HCT116 (cell line): ENCODE results near the gene PPP1R12C. TPM values are rescaled to one million over a fixed set of nuclear protein-coding genes. Genes with fewer than 3 reads are reported as not detected.
A peak's percentile ranks its signal among the peaks of the same experiment; 100 is the strongest.
"Not testable (repeated sequence)": the region's sequence is repeated elsewhere in the genome, so short reads cannot be mapped to it uniquely, and the experiment has no call there.

Source experiments
- ATAC-seq: fragments of 200-7000 bp; cut with Tn5 transposase; 2 replicates; pipeline ENCODE4 v1.9.1; 2020; ENCODE audit warnings: mild to moderate bottlenecking, moderate library complexity
- BruUV-seq: library from RNA; stranded (reverse); fragments of 400-500 nt; replicated peaks from 2 replicates; lab custom pipeline; 2021; lab: Mats Ljungman, UMichigan
- CTCF ChIA-PET: fragments of 300-600 bp; sonication (Branson Sonifier 250); formaldehyde crosslinking; loops from one replicate; lab custom pipeline; 2021; ENCODE audit warnings: antibody characterized with exemption; lab: Charles Lee
- POLR2A ChIA-PET: fragments of 300-600, 350-600 bp; sonication (Branson Sonifier 250); formaldehyde crosslinking; loops from one replicate; lab custom pipeline; 2021; ENCODE audit warnings: antibody characterized with exemption; lab: Charles Lee
- RAD21 ChIA-PET, 2 experiments: fragments of 300-600 bp; sonication (Branson Sonifier 250); formaldehyde crosslinking; loops; one replicate each; lab custom pipeline; 2023; ENCODE audit warnings: low total read pairs in 2 of 2; ENCODE audit not compliant: uncharacterized antibody in 2 of 2, unreplicated experiment in 2 of 2, low non-redundant PET in 1 of 2; lab: Charles Lee
- DNase-seq: peaks from one replicate; pipeline ENCODE4 v3.0.0-alpha.2; 2010; ENCODE audit warnings: low read depth, low spot score
- H2AFZ ChIP-seq: fragments of 200-600 bp; shearing (Covaris generic), sonication (generic); 2 replicates; pipeline ENCODE4 v1.6.1; 2017; ENCODE audit warnings: low read depth, mixed run types, mixed read lengths, antibody characterized with exemption, low read length; ENCODE audit not compliant: poor library complexity, severe bottlenecking
- H3K27ac ChIP-seq: 2 replicates; pipeline ENCODE4 v1.5.1; 2012; ENCODE audit warnings: low read depth, low read length
- H3K27me3 ChIP-seq: fragments of 200-600 bp; sonication (generic); 2 replicates; pipeline ENCODE4 v1.6.1; 2016; ENCODE audit warnings: mixed run types, low read length, mixed read lengths; ENCODE audit not compliant: insufficient read depth
- H3K36me3 ChIP-seq, 2 experiments: fragments of 200-500 bp in 1 of 2; fragments of 200-600 bp in 1 of 2; sonication (Bioruptor generic) in 1 of 2; sonication (generic) in 1 of 2; 2 replicates each; pipeline versions ENCODE4 v1.5.1 to v1.6.1; 2014 to 2016; ENCODE audit warnings: low read length in 2 of 2, inconsistent platforms in 1 of 2, mixed read lengths in 1 of 2, mixed run types in 1 of 2; ENCODE audit not compliant: insufficient read depth in 2 of 2, control insufficient read depth in 1 of 2
- H3K4me1 ChIP-seq, 2 experiments: fragments of 200-600 bp in 1 of 2; sonication (generic) in 1 of 2; 2 replicates each; pipeline versions ENCODE4 v1.5.1 to v1.6.1; 2012 to 2017; ENCODE audit warnings: low read length in 2 of 2, inconsistent platforms in 1 of 2, mild to moderate bottlenecking in 1 of 2, mixed read lengths in 1 of 2, mixed run types in 1 of 2, moderate library complexity in 1 of 2; ENCODE audit not compliant: insufficient read depth in 2 of 2, control insufficient read depth in 1 of 2
- H3K4me2 ChIP-seq: fragments of 200-600 bp; sonication (generic); 2 replicates; pipeline ENCODE4 v1.6.1; 2017; ENCODE audit warnings: mixed run types, low read length, mixed read lengths
- H3K4me3 ChIP-seq, 2 experiments: fragments of 200-600 bp in 1 of 2; sonication (generic) in 1 of 2; replicated peaks in 1 of 2; 2 replicates each; pipeline ENCODE4 v1.5.1; 2011 to 2016; ENCODE audit warnings: low read length in 2 of 2, control low read depth in 1 of 2, low read depth in 1 of 2, mild to moderate bottlenecking in 1 of 2, mixed read lengths in 1 of 2, mixed run types in 1 of 2
- H3K79me2 ChIP-seq: fragments of 200-600 bp; sonication (generic); 2 replicates; pipeline ENCODE4 v1.6.1; 2017; ENCODE audit warnings: mild to moderate bottlenecking, mixed run types, low read length, moderate library complexity, mixed read lengths; ENCODE audit not compliant: insufficient read depth
- H3K9ac ChIP-seq: fragments of 200-600 bp; sonication (generic); 2 replicates; pipeline ENCODE4 v1.6.1; 2016; ENCODE audit warnings: low read length, mixed read lengths
- H3K9me2 ChIP-seq: fragments of 200-600 bp; sonication (generic), shearing (Covaris generic); 2 replicates; pipeline ENCODE4 v1.6.1; 2017; ENCODE audit warnings: mixed run types, mild to moderate bottlenecking, moderate library complexity; ENCODE audit not compliant: insufficient read depth
- H3K9me3 ChIP-seq, 2 experiments: fragments of 200-500 bp in 1 of 2; fragments of 200-600 bp in 1 of 2; sonication (Bioruptor generic) in 1 of 2; sonication (generic) in 1 of 2; 2 replicates each; pipeline ENCODE4 v1.6.1; 2014 to 2017; ENCODE audit warnings: low read length in 2 of 2, mixed read lengths in 2 of 2, inconsistent platforms in 1 of 2, low read depth in 1 of 2, mild to moderate bottlenecking in 1 of 2, mixed run types in 1 of 2, moderate library complexity in 1 of 2; ENCODE audit not compliant: control insufficient read depth in 1 of 2, insufficient read depth in 1 of 2
- H4K20me1 ChIP-seq: fragments of 200-600 bp; sonication (generic), shearing (Covaris generic); 2 replicates; pipeline ENCODE4 v1.6.1; 2017; ENCODE audit warnings: mixed run types, mild to moderate bottlenecking, moderate library complexity; ENCODE audit not compliant: insufficient read depth
- POLR2AphosphoS5 ChIP-seq: IDR thresholded peaks from 2 replicates; pipeline ENCODE4 v1.6.1; 2011; ENCODE audit warnings: mild to moderate bottlenecking, low read depth, low read length, moderate library complexity
- intact Hi-C: fragments of 100-400 bp; cut with micrococcal nuclease; formaldehyde crosslinking; loops from 2 replicates; pipeline ENCODE4 v1.10.0; 2022
- total RNA-seq: library from RNA; stranded (reverse); gene quantifications from one replicate; pipeline ENCODE4 v1.2.1, GENCODE V29; 2021; ENCODE audit not compliant: unreplicated experiment
- TF ChIP-seq, protein P1 (sequence below): IDR thresholded peaks from 2 replicates; pipeline ENCODE4 v1.6.1; 2012
- TF ChIP-seq, protein P2 (sequence below): IDR thresholded peaks from 2 replicates; pipeline ENCODE4 v1.6.1; 2012

Gene PPP1R12C
- total RNA-seq, 1 experiment from 2014 or later = 83.2 TPM

DNA sequence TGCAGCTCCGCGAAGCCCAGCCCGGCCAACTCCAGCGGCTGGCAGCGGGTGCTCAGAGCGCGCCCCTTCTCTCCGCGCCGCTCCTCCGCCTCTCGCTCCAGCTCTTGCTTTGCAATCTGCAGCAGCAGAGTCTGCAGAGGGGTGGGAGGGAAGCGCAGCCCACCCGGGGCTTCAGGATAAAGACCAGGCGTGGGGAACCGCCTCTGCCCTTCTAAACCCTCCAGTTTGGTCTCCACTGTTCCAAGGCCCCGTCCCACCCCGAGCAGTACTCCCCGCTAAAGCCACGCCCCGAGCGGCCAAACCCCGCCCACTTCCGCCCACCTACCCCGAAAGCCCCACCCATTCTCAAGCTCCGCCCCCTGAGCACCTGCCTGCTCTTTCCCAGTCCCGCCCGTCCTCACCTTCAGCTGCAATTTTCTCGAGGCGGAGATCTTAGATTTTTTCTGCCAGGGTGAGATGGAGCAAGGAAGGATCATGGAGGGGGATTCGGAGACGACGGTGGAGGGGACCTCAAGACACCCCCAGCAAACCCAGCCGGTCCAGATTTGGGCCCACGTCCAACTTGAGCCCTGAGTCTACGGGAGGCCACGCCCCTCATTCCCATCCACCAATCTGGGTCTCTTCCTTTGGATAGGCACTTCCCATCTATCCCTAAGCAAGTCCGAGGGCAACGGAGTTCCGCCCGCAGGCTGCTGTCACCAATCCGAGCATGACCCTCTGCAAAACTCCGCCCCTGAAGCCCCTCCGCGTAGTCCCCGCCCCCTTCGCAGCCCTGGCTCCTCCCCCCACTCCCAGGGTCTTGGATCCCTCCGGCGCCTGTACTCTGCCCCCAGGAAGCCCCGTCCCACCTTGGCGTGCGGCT, 39.0 kb upstream of the PPP1R12C start:
- Histone ChIP-seq H3K4me1 (peaks cover 20 to 61% of the 10 kb centered on the region in 2 experiments), H3K4me3 (peak overlapping the region; percentile 61 to 66), H2AFZ (no peak overlapping the region), H3K9me3 (no peaks in the 10 kb centered on the region), H3K4me2 (peak overlapping the region; percentile 79), H3K27ac (peak overlapping the region; percentile 67), H3K9ac (peak overlapping the region; percentile 67), H4K20me1 (no peaks in the 10 kb centered on the region), H3K27me3 (no peaks in the 10 kb centered on the region), H3K9me2 (no peaks in the 10 kb centered on the region), H3K79me2 (peaks cover 12% of the 10 kb centered on the region), H3K36me3 (peaks cover 0 to 2% of the 10 kb centered on the region in 2 experiments; a peak in 1 of 4 replicates)
- intact Hi-C loops = loop anchor here (5.0 kb wide), 1 partner anchor 74 kb away; no protein-coding TSS in a partner anchor
- ChIA-PET RAD21 (interaction anchor here (0.6 to 0.8 kb wide), 3 partner anchors 9 to 53 kb away, joined by 3 to 7 read pairs (median 4); partner anchors contain the start of gene PTPRH (in 1 of the 2)), POLR2A (interaction anchor here (0.6 to 1.3 kb wide), 3 partner anchors 9 to 103 kb away, joined by 3 to 13 read pairs (median 5); partner anchors contain the start of gene DNAAF3), CTCF (interaction anchor here (1.0 to 2.6 kb wide), 3 partner anchors 10 to 15 kb away, joined by 9 to 10 read pairs (median 9); partner anchors contain the start of gene DNAAF3)
- no TSS peak for BruUV-seq
- TF ChIP-seq, protein P1, sequence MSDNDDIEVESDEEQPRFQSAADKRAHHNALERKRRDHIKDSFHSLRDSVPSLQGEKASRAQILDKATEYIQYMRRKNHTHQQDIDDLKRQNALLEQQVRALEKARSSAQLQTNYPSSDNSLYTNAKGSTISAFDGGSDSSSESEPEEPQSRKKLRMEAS = peak; percentile 71; the same call in 1 of the 2 replicates
- TF ChIP-seq, protein P2, sequence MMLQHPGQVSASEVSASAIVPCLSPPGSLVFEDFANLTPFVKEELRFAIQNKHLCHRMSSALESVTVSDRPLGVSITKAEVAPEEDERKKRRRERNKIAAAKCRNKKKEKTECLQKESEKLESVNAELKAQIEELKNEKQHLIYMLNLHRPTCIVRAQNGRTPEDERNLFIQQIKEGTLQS = no peak
- TF ChIP-seq POLR2AphosphoS5 = peak; percentile 57
- DNase-seq (peak; percentile 89), ATAC-seq (peak; percentile 71)

DNA sequence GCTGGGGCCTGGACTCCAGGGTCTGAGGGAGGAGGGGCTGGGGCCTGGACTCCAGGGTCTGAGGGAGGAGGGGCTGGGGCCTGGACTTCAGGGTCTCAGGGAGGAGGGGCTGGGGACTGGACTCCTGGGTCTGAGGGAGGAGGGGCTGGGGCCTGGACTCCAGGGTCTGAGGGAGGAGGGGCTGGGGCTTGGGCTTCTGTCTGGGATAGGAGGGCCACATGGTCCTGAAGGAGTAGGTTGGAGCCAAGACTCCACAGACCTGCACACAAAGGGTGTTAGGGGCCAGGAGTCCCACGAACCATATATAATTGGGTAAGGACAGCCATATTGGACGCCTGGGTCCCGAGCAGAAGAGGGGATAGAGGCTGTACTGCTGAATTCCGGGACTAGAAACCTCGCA, 38.3 kb upstream of the PPP1R12C start:
- POLR2A ChIA-PET = interaction anchor here (0.9 to 1.3 kb wide), 2 partner anchors 8 to 10 kb away, joined by 5 to 13 read pairs; partner anchors contain the start of gene DNAAF3
- intact Hi-C loops = loop anchor here (5.0 kb wide), 1 partner anchor 73 kb away; no protein-coding TSS in a partner anchor

More for the DNA sequence above, 38.3 kb upstream of the PPP1R12C start:
- not testable (repeated sequence) for H3K27me3 ChIP-seq, BruUV-seq, H3K9me3 ChIP-seq, H4K20me1 ChIP-seq, DNase-seq, ATAC-seq, H3K36me3 ChIP-seq, H2AFZ ChIP-seq, H3K9me2 ChIP-seq
- Histone ChIP-seq H3K27ac (peak overlapping the region; percentile 67), H3K4me3 (peak overlapping the region; percentile 61 to 66), H3K4me1 (peaks cover 18 to 58% of the 10 kb centered on the region in 2 experiments), H3K79me2 (peaks cover 12% of the 10 kb centered on the region), H3K9ac (peak overlapping the region; percentile 67), H3K4me2 (peak overlapping the region; percentile 79)
- ChIA-PET CTCF (interaction anchor here (1.0 to 2.6 kb wide), 3 partner anchors 10 to 14 kb away, joined by 9 to 10 read pairs (median 9); partner anchors contain the start of gene DNAAF3), RAD21 (interaction anchor here in 1 of 2 experiments (0.8 kb wide), 1 partner anchor 9 kb away, joined by 3 read pairs; no protein-coding TSS in a partner anchor)
